ENCODE data around the gene TBXA2R.

Gene TBXA2R

DNA sequence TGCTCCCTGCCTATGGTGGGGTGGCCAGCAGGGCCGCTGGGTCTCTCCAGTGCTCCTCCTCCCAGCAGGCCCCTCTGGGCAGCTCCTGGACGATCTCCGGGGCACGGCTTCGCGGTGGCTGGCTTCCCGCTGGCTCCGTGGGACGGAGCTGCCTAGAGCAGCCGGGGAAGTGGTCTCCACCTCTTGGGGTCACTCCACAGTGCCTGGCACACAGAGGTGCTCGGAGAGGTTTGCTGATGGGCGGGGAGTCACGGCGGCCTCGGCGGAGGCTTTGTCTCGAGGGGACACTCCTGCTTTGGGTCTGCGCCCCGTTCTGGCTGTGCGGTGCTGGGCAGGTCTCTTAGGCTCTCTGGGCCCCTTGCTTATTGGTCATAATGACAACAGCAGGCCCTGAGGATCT lies 29.8 kb upstream of the TBXA2R start:
- H3K9me2 ChIP-seq (ENCODE audit: low read depth, low read length): no peaks in the 10 kb centered on the region
- no peak overlapping the region for H2AFZ ChIP-seq (ENCODE audit: low read length)
- TF ChIP-seq EZH2 (IDR thresholded peaks at IDR 0.05; ENCODE audit: borderline replicate concordance, low read length): no peak
- TF ChIP-seq, protein P1, sequence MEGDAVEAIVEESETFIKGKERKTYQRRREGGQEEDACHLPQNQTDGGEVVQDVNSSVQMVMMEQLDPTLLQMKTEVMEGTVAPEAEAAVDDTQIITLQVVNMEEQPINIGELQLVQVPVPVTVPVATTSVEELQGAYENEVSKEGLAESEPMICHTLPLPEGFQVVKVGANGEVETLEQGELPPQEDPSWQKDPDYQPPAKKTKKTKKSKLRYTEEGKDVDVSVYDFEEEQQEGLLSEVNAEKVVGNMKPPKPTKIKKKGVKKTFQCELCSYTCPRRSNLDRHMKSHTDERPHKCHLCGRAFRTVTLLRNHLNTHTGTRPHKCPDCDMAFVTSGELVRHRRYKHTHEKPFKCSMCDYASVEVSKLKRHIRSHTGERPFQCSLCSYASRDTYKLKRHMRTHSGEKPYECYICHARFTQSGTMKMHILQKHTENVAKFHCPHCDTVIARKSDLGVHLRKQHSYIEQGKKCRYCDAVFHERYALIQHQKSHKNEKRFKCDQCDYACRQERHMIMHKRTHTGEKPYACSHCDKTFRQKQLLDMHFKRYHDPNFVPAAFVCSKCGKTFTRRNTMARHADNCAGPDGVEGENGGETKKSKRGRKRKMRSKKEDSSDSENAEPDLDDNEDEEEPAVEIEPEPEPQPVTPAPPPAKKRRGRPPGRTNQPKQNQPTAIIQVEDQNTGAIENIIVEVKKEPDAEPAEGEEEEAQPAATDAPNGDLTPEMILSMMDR (IDR thresholded peaks at IDR 0.05; ENCODE audit: low read length): no peak
- H3K27me3 ChIP-seq (ENCODE audit: insufficient read depth, low read length): no peaks in the 10 kb centered on the region; the same call in 1 of the 2 replicates
- H3K9me3 ChIP-seq (ENCODE audit: low read length): no peaks in the 10 kb centered on the region
- H3K36me3 ChIP-seq (ENCODE audit: insufficient read depth, low read length): no peaks in the 10 kb centered on the region
- no peak overlapping the region for H3K4me2 ChIP-seq (ENCODE audit: low read length)
- H4K20me1 ChIP-seq (ENCODE audit: insufficient read depth, low read length): no peaks in the 10 kb centered on the region
- no peak overlapping the region for H3K27ac ChIP-seq (ENCODE audit: low read depth, low read length, poor library complexity, severe bottlenecking)
- no peaks in the 10 kb centered on the region for H3F3A ChIP-seq (ENCODE audit: insufficient read depth, low read length)
- H3K4me1 ChIP-seq (ENCODE audit: insufficient read depth, low read length, severe bottlenecking): no peaks in the 10 kb centered on the region
- H3K9ac ChIP-seq (ENCODE audit: low read length): no peak overlapping the region
- no peaks in the 10 kb centered on the region for H3K79me2 ChIP-seq (ENCODE audit: insufficient read depth, low read length)
- no peak overlapping the region for H3K4me3 ChIP-seq (ENCODE audit: low read depth, low read length, poor library complexity, severe bottlenecking)

DNA sequence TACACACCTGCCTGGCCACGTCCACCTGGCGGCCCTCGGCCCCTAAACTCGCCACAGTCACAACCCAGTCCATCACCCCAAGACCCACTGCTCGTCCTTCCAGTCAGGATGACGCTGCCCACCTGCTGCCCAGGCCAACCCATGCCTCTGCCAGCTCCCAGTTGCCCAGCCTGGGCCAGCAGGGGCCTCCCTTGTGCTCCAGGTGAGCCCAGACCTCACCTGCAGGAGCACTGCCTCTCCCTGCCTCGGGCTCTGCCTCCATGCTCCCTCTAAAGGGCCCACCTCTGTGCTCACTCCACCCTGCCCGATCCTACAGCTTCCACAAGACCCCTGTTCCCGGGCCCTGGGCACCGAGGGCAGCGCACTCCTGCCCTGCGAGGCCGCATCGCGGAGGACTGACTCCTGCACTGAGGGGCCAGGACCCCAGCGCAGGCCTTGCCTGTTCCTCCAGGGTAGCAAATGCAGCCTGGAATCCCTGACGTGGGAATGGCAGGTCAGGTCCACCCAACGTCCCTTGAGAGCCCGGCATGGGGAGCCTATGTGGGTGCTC lies 27.9 kb upstream of the TBXA2R start:
- no peaks in the 10 kb centered on the region for H3K9me3 ChIP-seq (ENCODE audit: low read length)
- TF ChIP-seq EZH2 (IDR thresholded peaks at IDR 0.05; ENCODE audit: borderline replicate concordance, low read length): no peak
- TF ChIP-seq, protein P1 (IDR thresholded peaks at IDR 0.05; ENCODE audit: low read length): no peak
- H4K20me1 ChIP-seq (ENCODE audit: insufficient read depth, low read length): no peaks in the 10 kb centered on the region
- no peaks in the 10 kb centered on the region for H3K36me3 ChIP-seq (ENCODE audit: insufficient read depth, low read length)
- H3K79me2 ChIP-seq (ENCODE audit: insufficient read depth, low read length): no peaks in the 10 kb centered on the region
- H3K4me2 ChIP-seq (ENCODE audit: low read length): no peak overlapping the region
- H3K9me2 ChIP-seq (ENCODE audit: low read depth, low read length): no peaks in the 10 kb centered on the region
- H3K27me3 ChIP-seq (ENCODE audit: insufficient read depth, low read length): no peaks in the 10 kb centered on the region; the same call in 1 of the 2 replicates
- no peak overlapping the region for H3K27ac ChIP-seq (ENCODE audit: low read depth, low read length, poor library complexity, severe bottlenecking)
- no peaks in the 10 kb centered on the region for H3F3A ChIP-seq (ENCODE audit: insufficient read depth, low read length)
- no peak overlapping the region for H3K9ac ChIP-seq (ENCODE audit: low read length)
- no peak overlapping the region for H2AFZ ChIP-seq (ENCODE audit: low read length)
- no peak overlapping the region for H3K4me3 ChIP-seq (ENCODE audit: low read depth, low read length, poor library complexity, severe bottlenecking)
- no peaks in the 10 kb centered on the region for H3K4me1 ChIP-seq (ENCODE audit: insufficient read depth, low read length, severe bottlenecking)

DNA sequence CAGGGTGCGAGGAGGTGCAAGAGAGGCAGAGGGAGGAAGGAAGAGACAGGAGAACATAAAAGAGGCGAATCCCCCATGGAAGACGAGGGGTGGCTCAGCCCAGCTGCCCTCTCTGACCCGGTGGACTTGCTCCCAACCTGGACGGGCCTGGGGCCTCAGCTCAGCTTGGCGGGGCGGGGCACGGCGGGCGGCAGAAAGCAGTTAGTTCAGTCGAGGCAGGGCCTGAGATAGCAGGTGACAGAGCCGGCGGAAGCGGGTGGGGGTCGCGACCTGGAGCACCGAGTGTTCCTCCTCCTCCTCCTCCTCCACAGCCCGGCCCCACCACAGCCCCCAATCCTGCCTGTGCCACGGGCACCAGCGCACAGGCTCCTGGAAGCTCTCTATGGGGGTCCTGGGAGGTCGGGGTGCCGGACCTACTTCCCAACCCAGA lies 26.9 kb upstream of the TBXA2R start:
- Histone ChIP-seq H3K27me3 (ENCODE audit: insufficient read depth, low read length) (no peaks in the 10 kb centered on the region; the same call in 1 of the 2 replicates), H3K79me2 (ENCODE audit: insufficient read depth, low read length) (no peaks in the 10 kb centered on the region), H4K20me1 (ENCODE audit: insufficient read depth, low read length) (no peaks in the 10 kb centered on the region), H3K9ac (ENCODE audit: low read length) (no peak overlapping the region), H3K4me3 (ENCODE audit: low read depth, low read length, poor library complexity, severe bottlenecking) (no peak overlapping the region), H3K4me2 (ENCODE audit: low read length) (no peak overlapping the region), H3K9me3 (ENCODE audit: low read length) (no peaks in the 10 kb centered on the region), H3K27ac (ENCODE audit: low read depth, low read length, poor library complexity, severe bottlenecking) (no peak overlapping the region), H3K36me3 (ENCODE audit: insufficient read depth, low read length) (no peaks in the 10 kb centered on the region), H3F3A (ENCODE audit: insufficient read depth, low read length) (no peaks in the 10 kb centered on the region), H3K9me2 (ENCODE audit: low read depth, low read length) (no peaks in the 10 kb centered on the region), H2AFZ (ENCODE audit: low read length) (no peak overlapping the region), H3K4me1 (ENCODE audit: insufficient read depth, low read length, severe bottlenecking) (no peaks in the 10 kb centered on the region)
- no peak for TF ChIP-seq EZH2 (IDR thresholded peaks at IDR 0.05; ENCODE audit: borderline replicate concordance, low read length)
- TF ChIP-seq, protein P1 (IDR thresholded peaks at IDR 0.05; ENCODE audit: low read length): no peak

All from OCI-LY1 (cell line).